Heart left ventricle (tissue), 13 donors: ENCODE measurements around the gene BCR.

ENCODE experiments used
- POLR2A ChIP-seq, 2 donors: fragments of 450-650 bp; IDR thresholded peaks; one replicate each; pipeline ENCODE4 v1.6.1; 2017; ENCODE audit warnings: antibody characterized with exemption in 2 of 2, mild to moderate bottlenecking in 2 of 2, moderate library complexity in 2 of 2
- TF ChIP-seq, protein P1 (sequence below), 12 donors: fragments of 200-600 bp; sonication (generic) in 4 of 12; IDR thresholded peaks; one replicate each; pipeline versions ENCODE4 v1.5.0 to v1.8.0; 2018 to 2022; ENCODE audit warnings: antibody characterized with exemption in 12 of 12, mild to moderate bottlenecking in 5 of 12
- donor health status: ischemic (EF 13 %, LVEDD 7.1; RV severe dilation, severe dysfunction).
- donor health status: DM: no; HTN: yes; CAD: no.
- donor health status: DM: no; HTN: no; CAD: no.
- donor health status: ischemic (EF 25% LVEDD 6.9; RV normal size, moderate dysfunction).
- donor health status: ischemic (EF 25% LVEDD 5.7; RV mildly dilated, moderate dysfunction).
- donor health status: ischemic (EF 35%, LVEDD 5.7; RV mildly dilated, moderate dysfunction).
- donor health status: nonischemic (EF 11% LVEDD 7.7; RV severe dilation, severe dysfunction).
- donor health status: DM: yes; HTN: yes; CAD: no.
- donor health status: PGD.
- donor health status: ischemic (EF 29% LVEDD 5.4; RV normal size, mild dysfunction).
- donor health status: nonischemic (EF 23%, LVEDD 6.1; RV moderate dilation, normal function).

DNA sequence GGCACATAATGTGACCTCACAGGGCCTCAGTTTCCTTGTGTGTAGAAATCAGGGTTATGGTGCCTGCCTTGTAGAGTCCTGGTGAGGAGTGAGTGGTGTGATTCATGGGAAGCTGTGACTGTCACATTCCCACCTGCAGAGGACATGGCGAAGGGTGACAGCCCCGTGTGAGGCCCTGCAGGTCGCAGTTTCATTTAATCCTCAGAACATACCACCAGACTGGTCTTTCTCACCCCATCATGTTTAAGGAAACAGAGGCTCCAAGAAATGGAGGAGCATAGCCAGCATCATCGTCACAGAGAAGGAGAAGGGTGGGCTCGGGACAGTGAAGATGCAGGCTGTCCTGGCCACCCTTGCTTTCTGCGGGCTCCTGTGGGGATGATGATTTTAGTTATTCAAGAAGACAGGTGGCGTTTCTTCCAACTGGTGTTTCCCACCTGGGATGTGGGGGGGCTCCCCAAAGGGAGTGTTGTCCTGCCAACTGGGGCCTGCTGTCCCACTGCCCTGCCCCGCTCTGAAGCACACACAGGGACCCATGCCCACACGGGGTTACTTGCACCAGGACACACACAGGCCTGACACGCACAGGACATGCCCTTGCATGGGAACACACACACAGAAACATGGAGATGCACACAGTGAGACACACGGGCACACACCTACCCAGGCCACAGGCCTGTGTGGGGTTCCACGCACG lies 100.2 kb downstream of the BCR start:
- TF ChIP-seq, protein P1, sequence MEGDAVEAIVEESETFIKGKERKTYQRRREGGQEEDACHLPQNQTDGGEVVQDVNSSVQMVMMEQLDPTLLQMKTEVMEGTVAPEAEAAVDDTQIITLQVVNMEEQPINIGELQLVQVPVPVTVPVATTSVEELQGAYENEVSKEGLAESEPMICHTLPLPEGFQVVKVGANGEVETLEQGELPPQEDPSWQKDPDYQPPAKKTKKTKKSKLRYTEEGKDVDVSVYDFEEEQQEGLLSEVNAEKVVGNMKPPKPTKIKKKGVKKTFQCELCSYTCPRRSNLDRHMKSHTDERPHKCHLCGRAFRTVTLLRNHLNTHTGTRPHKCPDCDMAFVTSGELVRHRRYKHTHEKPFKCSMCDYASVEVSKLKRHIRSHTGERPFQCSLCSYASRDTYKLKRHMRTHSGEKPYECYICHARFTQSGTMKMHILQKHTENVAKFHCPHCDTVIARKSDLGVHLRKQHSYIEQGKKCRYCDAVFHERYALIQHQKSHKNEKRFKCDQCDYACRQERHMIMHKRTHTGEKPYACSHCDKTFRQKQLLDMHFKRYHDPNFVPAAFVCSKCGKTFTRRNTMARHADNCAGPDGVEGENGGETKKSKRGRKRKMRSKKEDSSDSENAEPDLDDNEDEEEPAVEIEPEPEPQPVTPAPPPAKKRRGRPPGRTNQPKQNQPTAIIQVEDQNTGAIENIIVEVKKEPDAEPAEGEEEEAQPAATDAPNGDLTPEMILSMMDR (IDR thresholded peaks at IDR 0.05), result no peak
- TF ChIP-seq POLR2A (IDR thresholded peaks at IDR 0.05), result no peak
